HG03520 (cell line): ENCODE data around the gene KCNJ14.

Experiments
- ATAC-seq: cut with Tn5 transposase; IDR thresholded peaks from one replicate; pipeline ENCODE4 v1.9.1; 2021; ENCODE audit warnings: mild to moderate bottlenecking, moderate library complexity; ENCODE audit not compliant: unreplicated experiment

KCNJ14 gene

GRCh38 chr19:48455171-48455907 lies at the start of gene KCNJ14:
KCNJ14 (plus strand) TSS chr19:48455574; CDS start chr19:48461725, 6,151 bp downstream.
- no peak for ATAC-seq

- ATAC-seq: no peak
Observed at GRCh38 chr19:48405850-48406249, 49.5 kb upstream of the KCNJ14 start.

DNA sequence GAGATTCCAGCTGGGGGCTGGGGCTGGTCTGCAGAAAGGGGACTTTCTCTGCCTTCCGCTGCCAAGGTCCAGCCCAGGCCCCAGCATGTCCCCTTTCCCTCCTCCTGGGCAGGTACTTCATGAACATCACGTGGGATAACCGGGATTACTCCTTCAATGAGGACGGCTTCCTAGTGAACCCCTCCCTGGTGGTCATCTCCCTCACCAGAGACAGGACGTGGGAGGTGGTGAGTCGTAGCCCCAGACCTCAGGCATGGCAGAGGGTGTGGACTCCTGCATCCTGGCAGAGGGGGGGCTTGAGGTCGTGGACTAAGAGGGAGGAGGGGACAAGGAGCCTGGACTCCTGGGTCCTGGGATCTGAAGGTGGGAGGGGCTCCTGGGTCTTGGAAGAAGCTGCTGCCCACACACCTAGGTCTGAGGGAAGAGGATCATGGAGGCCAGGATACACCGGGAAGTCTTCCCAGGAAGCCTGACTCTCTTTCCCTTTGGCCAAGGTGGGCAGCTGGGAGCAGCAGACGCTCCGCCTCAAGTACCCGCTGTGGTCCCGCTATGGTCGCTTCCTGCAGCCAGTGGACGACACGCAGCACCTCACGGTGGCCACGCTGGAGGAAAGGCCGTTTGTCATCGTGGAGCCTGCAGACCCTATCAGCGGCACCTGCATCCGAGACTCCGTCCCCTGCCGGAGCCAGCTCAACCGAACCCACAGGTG lies 41.3 kb upstream of the KCNJ14 start:
- ATAC-seq: no peak

GRCh38 chr19:48415395-48415794 lies 40.0 kb upstream of the KCNJ14 start:
- no peak for ATAC-seq

DNA sequence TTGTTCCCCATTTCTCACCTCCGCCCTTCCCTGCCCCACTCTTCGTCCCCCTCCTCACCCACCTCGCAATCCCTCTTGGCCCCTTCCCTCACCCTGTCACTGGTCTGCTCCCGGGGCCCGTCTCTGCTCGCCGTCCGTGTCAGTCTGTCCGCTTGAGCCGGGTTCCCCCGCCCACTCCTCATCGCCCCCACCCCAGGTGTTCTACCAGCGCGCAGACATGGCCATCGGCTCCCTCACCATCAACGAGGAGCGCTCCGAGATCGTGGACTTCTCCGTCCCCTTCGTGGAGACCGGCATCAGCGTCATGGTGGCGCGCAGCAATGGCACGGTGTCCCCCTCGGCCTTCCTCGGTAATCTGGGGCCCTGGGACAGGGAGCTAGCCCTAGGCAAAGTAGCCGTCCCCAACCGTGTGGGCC lies 39.6 kb upstream of the KCNJ14 start:
- ATAC-seq: no peak

- ATAC-seq: no peak
Observed at GRCh38 chr19:48417421-48417820, 38.0 kb upstream of the KCNJ14 start.

DNA sequence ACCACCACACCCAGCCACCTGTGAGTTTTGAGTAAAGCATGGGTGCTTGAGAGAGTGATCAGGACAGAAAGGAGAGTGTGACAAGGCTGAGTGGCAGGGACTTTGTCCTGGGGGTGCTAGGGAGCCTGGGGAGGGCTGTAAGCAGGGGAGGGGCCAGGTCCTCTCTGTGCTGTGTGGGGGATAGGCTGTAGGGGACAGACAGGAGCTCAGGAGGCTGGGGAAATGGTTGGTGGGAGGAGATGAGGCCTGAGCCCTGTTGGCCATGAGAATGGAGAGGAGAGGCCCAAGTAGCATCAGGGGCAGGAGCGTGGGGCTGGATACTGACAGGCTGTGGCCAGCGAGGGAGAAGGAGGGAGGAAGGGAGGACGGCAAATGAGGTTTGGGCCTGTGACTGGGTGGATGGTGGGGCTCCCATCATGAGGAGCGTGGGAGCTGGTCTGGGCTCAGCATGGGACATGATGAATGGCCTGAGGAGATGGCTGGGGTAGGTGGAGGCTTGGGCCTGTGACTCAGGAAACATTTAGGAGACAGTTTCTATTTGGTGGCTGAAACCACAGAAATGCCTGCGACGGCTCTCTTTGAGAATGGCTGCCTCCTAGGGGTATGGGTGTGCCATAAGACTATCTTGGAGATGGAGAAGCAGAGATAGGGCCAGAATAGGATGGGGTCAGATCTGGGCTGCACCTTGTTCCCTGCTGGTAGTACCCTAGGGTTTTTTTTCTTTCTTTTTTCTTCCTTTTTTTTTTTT lies 36.9 kb upstream of the KCNJ14 start:
- ATAC-seq: no peak

- ATAC-seq: no peak
Observed at GRCh38 chr19:48419158-48419920, 36.0 kb upstream of the KCNJ14 start.

DNA sequence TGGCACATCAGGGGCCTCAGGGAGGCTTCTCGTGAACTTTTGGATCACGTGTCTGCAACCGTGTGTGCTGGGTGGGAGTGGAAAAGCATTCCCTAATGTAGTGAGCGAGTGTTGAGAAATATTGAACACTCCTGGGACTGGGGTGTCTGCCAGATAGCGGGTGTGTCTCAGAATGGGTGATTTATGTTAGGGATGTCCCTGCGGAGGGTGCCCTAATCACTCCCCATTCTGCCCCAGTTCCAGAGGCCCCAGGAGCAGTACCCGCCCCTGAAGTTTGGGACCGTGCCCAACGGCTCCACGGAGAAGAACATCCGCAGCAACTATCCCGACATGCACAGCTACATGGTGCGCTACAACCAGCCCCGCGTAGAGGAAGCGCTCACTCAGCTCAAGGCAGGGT lies 33.8 kb upstream of the KCNJ14 start:
- ATAC-seq: no peak

- no peak for ATAC-seq
Observed at GRCh38 chr19:48424694-48425219, 30.6 kb upstream of the KCNJ14 start.

GRCh38 chr19:48428670-48429069 lies 26.7 kb upstream of the KCNJ14 start:
- ATAC-seq: no peak

DNA sequence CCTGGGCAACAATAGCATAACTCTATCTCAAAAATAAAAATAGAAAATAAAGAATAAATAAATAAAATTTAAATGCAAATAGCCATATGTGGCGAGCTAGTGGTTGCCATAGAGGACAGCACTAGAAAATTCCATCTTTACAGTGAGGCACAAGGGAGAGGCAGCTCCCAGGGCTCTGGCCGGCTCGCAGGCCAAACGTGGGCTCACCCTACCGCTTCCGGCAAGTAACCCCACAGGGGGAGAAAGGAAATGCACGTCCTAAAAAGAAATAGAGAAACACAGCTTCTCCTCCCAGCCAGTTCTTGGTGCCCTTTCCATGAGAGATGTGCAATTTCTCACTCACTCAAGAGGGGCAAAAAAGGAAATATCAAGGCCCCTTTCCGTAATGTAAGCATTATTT lies 22.0 kb upstream of the KCNJ14 start:
- ATAC-seq: no peak

GRCh38 chr19:48436586-48436985 lies 18.8 kb upstream of the KCNJ14 start:
- no peak for ATAC-seq

GRCh38 chr19:48441360-48442050 lies 13.9 kb upstream of the KCNJ14 start:
- ATAC-seq: no peak

GRCh38 chr19:48442116-48443035 lies 13.0 kb upstream of the KCNJ14 start:
- ATAC-seq: no peak

GRCh38 chr19:48443256-48443655 lies 12.1 kb upstream of the KCNJ14 start:
- no peak for ATAC-seq

GRCh38 chr19:48443731-48444128 lies 11.6 kb upstream of the KCNJ14 start:
- no peak for ATAC-seq

DNA sequence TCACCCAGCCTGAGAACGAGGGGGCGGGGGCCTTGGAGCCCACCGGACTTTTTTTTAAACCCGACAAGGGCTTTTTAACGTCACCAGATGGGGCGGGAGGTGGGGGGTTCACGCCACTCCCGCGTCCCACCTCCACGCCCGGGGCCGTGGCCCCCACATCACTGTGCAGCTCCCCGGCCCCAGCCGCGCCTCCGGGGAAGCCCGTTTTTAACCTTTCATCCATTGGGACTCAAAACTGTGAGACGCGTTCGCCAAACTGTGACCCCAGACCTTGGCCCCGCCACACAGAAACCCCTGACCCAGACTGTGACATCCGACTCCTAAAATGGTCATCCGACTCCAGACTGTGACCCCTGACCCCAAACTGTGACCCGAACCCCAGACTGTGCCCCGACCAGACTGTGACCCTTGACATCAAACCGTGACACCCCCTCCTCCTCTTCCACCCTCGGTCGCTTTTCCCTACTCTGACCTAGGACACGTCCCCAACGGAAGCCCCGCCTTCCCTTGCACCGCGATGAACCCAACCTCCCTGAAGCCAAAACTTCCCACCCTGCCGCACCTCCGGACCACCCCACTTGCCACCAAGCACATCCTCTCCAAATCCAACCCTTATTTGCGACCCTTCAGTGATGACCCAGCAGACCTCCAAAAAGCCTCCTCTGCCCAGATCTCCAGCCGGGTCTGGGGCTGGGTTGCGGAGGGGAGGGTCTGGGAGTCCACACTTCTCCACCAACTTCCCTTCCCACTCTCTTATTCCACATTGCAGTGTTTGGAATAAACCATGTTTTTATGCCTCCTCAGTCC lies 11.0 kb upstream of the KCNJ14 start:
- no peak for ATAC-seq

DNA sequence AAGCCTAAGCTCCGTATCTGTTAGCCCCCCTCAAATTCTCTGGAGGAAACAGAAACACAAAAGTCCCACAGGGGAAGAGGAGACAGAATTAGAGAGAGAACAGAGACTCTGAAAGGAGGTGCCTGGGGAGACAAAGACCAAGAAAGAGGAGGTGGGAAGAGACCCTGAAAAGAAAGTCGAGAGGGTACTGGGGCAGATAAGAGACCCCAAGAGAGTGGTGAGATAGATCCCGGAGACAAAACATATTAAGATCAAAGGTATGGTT lies 10.5 kb upstream of the KCNJ14 start:
- no peak for ATAC-seq
